NB4 (cell line): ENCODE results near the gene TGIF1.

Source experiments
- DNase-seq: peaks from one replicate; pipeline ENCODE4 v3.0.0; 2010; ENCODE audit warnings: low read depth
- H3K4me3 ChIP-seq: one replicate; pipeline ENCODE4 v1.5.1; 2011; ENCODE audit warnings: mild to moderate bottlenecking, low read depth, low read length, moderate library complexity
- MYC ChIP-seq: IDR thresholded peaks from 2 replicates; pipeline ENCODE4 v1.6.1; 2011; ENCODE audit warnings: low read depth, low read length
- POLR2A ChIP-seq: IDR thresholded peaks from 2 replicates; pipeline ENCODE4 v1.6.1; 2011; ENCODE audit warnings: mild to moderate bottlenecking; ENCODE audit not compliant: insufficient read length; ENCODE audit errors: extremely low read depth
- TF ChIP-seq, protein P1 (sequence below): IDR thresholded peaks from one replicate; pipeline ENCODE4 v1.5.1; 2012; ENCODE audit warnings: low read depth, low read length
- TF ChIP-seq, protein P2 (sequence below): IDR thresholded peaks from 2 replicates; pipeline ENCODE4 v1.6.1; 2011; ENCODE audit warnings: low read depth, low read length

The TGIF1 gene

GRCh38 chr18:3450012-3450798 lies at the start of gene TGIF1:
TSS of gene TGIF1 (plus strand) at chr18:3450172. CDS start at chr18:3450490, 318 bp downstream.
- peak within 1 kb of the TSS; percentile 100 for H3K4me3 ChIP-seq
- TF ChIP-seq, protein P1, sequence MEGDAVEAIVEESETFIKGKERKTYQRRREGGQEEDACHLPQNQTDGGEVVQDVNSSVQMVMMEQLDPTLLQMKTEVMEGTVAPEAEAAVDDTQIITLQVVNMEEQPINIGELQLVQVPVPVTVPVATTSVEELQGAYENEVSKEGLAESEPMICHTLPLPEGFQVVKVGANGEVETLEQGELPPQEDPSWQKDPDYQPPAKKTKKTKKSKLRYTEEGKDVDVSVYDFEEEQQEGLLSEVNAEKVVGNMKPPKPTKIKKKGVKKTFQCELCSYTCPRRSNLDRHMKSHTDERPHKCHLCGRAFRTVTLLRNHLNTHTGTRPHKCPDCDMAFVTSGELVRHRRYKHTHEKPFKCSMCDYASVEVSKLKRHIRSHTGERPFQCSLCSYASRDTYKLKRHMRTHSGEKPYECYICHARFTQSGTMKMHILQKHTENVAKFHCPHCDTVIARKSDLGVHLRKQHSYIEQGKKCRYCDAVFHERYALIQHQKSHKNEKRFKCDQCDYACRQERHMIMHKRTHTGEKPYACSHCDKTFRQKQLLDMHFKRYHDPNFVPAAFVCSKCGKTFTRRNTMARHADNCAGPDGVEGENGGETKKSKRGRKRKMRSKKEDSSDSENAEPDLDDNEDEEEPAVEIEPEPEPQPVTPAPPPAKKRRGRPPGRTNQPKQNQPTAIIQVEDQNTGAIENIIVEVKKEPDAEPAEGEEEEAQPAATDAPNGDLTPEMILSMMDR = no peak
- peak; percentile 75 for TF ChIP-seq POLR2A
- no peak for TF ChIP-seq MYC
- TF ChIP-seq, protein P2, sequence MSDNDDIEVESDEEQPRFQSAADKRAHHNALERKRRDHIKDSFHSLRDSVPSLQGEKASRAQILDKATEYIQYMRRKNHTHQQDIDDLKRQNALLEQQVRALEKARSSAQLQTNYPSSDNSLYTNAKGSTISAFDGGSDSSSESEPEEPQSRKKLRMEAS = peak; percentile 59
- peak; percentile 79 for DNase-seq

- H3K4me3 ChIP-seq = no peak overlapping the region
- DNase-seq = peak; percentile 30
- TF ChIP-seq, protein P2 = no peak
- TF ChIP-seq, protein P1 = no peak
- TF ChIP-seq POLR2A (no peak), MYC (no peak)
Measured at GRCh38 chr18:3400567-3401296, 49.2 kb upstream of the TGIF1 start.

- no peak for DNase-seq
- H3K4me3 ChIP-seq = no peak overlapping the region
- TF ChIP-seq, protein P2 = no peak
- no peak for TF ChIP-seq MYC
- TF ChIP-seq, protein P1 = no peak
- TF ChIP-seq POLR2A = no peak
Measured at GRCh38 chr18:3401669-3402620, 48.0 kb upstream of the TGIF1 start.

GRCh38 chr18:3402982-3403451 lies 47.0 kb upstream of the TGIF1 start:
- TF ChIP-seq, protein P1 = no peak
- TF ChIP-seq MYC (no peak), POLR2A (no peak)
- TF ChIP-seq, protein P2 = no peak
- no peak for DNase-seq
- H3K4me3 ChIP-seq = no peak overlapping the region

DNA sequence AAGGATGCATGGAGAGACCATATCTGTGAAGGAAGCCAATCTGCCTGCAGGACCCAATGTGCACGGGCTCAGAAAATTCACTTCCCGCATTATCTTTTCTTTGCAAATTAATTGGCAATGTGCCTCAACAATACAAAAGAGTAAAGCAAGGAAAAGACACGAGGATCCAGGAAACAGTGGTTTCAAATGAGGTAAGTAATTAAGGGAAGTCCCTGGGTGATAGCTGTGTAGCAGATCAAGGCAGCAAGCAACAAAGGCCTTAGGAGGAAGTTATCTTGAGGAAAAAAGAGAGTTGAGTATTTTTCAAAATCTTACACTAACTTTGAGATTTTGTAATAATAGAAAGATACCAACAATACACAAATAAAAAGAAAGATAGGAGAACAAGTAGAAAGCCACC lies 44.3 kb upstream of the TGIF1 start:
- H3K4me3 ChIP-seq = no peak overlapping the region
- DNase-seq = peak; percentile 36
- TF ChIP-seq, protein P2 = no peak
